ENCODE results near the gene INTS1. TPM values are rescaled to one million over a fixed set of nuclear protein-coding genes. Genes with fewer than 3 reads are reported as not detected.
A peak's percentile ranks its signal among the peaks of the same experiment; 100 is the strongest.

The INTS1 gene
- total RNA-seq, 2 experiments from 2014 or later, result 105 to 112 TPM

DNA sequence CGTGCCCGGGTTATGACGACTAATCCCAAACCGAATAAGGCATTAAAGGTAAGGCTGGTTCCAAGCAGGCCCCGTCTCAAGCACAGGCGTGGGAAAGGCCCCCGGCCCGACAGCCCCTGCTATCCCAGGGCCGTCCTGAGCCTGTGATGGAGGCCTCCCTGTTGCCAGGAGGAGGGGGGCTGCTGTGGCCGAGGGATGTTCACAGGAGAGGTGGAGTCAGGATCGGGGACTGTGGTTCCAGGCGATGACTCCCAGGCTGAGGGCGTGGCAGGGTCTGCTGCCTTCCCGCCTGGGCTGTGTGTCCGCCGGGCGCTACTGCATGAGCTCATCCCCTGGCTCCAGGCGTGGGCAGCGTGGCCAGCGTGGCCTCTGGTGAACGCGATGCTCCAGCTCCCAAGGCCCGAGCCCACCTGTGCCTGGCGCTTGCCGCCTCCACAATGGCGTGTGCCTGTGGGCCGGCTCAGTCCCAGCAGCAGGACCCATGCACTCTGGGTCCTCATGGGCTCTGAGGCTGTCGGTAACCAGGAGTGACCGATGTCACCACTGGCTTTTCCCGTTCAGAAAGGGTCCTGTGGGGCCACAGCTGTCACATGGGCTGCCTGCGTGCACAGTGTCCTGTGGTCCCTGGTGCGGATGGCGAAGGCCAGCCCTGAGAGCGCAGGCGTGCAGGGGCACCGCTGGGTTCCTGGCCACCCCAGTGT, 35.1 kb upstream of the INTS1 start:
- ATAC-seq (no peak), DNase-seq (no peak)
- no peak overlapping the region for H3K4me3 Mint-ChIP-seq
- peaks cover 3% of the 10 kb centered on the region for H3K4me1 Mint-ChIP-seq (ENCODE audit: low read depth)
- CTCF ChIA-PET, result no interaction called here
- H3K9me3 Mint-ChIP-seq (ENCODE audit: insufficient read depth), result no peaks in the 10 kb centered on the region
- H3K36me3 Mint-ChIP-seq (ENCODE audit: low read depth), result peaks cover 9% of the 10 kb centered on the region
- H3K27me3 Mint-ChIP-seq (ENCODE audit: low read depth), result no peaks in the 10 kb centered on the region
- no peak overlapping the region for H3K27ac Mint-ChIP-seq
- POLR2A ChIA-PET, result no interaction called here

DNA sequence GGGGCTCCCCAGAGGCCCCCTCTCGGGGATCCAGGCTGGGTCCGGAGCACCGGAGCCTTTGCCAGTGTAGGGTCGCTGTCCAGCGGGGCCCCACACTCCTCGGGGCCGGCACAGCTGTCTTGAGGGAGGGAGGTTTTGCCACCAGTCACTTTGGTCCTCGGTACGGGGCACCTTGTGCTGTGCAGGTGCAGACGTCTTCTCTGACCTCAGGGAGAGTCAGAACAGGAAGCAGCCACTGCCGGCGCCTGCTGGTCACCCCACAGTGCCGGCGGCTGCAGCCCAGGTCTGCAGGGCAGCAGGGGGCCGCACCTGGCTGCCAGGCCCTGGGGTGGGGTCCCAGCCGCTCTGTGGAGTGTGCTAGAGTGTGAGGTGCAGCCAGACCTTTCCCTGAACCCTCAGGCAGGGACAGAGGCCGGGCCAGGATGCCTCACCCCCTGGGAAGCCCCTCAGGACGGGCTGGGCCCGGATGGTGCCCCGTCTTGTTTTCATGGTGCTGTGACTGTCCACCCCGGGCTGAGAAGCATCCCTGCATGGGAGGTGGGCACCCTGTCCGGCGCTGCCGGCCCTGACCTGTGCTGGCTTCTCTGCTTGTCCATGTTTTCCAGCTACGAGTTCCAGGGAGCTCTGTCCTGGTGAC, 34.5 kb upstream of the INTS1 start:
- ATAC-seq, result no peak
- H3K9me3 Mint-ChIP-seq (ENCODE audit: insufficient read depth), result no peaks in the 10 kb centered on the region
- H3K4me3 Mint-ChIP-seq, result no peak overlapping the region
- H3K36me3 Mint-ChIP-seq (ENCODE audit: low read depth), result peaks cover 9% of the 10 kb centered on the region
- ChIA-PET POLR2A (no interaction called here), CTCF (no interaction called here)
- H3K27ac Mint-ChIP-seq, result no peak overlapping the region
- DNase-seq, result no peak
- H3K4me1 Mint-ChIP-seq (ENCODE audit: low read depth), result peaks cover 5% of the 10 kb centered on the region
- H3K27me3 Mint-ChIP-seq (ENCODE audit: low read depth), result no peaks in the 10 kb centered on the region

DNA sequence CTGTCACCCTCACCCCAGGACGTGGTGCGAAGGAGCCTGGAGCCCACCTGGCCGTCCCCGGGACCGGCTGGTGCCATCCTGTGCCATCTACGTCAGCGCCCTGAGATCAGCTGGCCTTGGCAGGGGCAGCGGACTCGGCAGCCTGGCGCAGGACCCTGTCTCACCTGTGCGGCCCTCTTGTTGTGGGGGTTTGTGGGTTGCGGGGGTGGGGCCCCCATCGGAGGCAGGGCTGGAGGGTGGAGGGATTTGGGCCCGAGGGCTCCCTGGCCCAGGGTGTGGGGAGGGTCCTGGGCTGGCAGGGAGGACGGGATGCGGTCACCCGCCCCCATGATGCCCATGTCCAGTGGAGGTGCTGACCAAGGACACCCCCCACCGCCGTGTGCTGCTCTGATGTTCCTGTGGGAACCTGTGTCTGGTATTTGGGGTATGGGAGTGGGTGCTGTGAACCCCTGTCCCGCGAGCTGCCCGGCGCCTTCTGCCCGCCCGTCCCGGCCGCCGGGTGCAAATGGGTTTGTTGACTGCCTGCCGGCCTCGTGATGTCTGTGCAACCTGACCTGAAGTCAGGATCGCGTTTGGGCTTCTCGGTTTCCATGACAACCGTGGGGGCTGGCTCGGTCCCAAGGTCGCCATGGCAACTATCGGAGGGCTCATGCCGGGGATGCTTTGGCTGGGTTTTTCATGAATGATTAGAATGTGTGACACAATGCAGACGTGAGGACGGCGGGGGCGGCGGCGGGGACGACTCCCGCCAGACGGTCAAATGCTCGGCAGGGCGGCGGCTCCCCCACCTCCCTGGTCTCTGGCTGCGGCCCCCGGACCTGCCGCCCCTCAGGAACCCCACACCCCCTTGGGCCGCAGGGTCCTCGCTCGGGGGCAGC, 33.6 kb upstream of the INTS1 start:
- DNase-seq (no peak), ATAC-seq (no peak)
- H3K27me3 Mint-ChIP-seq (ENCODE audit: low read depth), result no peaks in the 10 kb centered on the region
- ChIA-PET POLR2A (no interaction called here), CTCF (no interaction called here)
- peaks cover 9% of the 10 kb centered on the region for H3K36me3 Mint-ChIP-seq (ENCODE audit: low read depth)
- H3K27ac Mint-ChIP-seq, result no peak overlapping the region
- H3K9me3 Mint-ChIP-seq (ENCODE audit: insufficient read depth), result no peaks in the 10 kb centered on the region
- no peak overlapping the region for H3K4me3 Mint-ChIP-seq
- H3K4me1 Mint-ChIP-seq (ENCODE audit: low read depth), result peaks cover 13% of the 10 kb centered on the region

DNA sequence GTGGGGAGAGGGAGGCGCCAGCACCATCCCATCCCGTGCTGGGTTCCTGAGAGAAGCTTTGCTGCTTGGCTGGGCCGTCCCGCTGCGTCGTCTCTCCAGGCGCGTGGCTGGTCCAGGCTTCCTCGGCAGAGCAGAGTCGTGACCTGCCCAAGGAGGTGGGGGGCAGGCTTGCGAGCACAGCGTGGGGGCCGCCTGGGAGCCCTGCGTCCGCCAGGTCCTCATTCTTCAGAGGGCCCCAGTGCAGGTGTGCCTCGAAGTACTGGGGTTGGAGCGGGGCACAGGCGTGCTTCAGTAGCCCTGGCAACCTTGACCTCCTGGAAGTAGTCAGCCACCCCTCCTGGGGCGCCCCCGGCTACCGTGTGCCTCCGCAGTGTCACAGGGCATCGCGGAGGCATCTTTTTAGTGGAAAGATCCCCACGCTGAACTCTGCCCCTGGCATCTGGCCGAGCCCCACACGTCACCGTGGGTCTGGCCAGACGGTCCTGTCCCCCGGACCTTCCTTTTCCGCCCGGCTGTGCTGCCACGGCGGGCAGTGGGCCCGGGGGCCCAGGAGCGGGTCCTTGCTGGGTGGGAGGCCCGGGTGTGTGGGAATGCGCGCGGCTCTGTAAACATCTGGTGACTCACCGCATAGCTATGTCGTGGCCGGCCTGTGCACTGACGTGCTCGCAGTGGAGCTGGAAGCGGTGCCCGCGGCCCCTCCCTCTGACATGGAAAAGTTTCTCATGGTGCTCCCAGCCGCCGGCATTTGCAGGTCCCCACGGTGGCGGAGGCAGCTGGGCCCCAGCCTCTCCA, 32.8 kb upstream of the INTS1 start:
- ChIA-PET CTCF (no interaction called here), POLR2A (no interaction called here)
- H3K27me3 Mint-ChIP-seq (ENCODE audit: low read depth), result no peaks in the 10 kb centered on the region
- peaks cover 22% of the 10 kb centered on the region for H3K4me1 Mint-ChIP-seq (ENCODE audit: low read depth)
- ATAC-seq, result no peak
- no peak for DNase-seq
- no peak overlapping the region for H3K27ac Mint-ChIP-seq
- H3K4me3 Mint-ChIP-seq, result no peak overlapping the region
- H3K9me3 Mint-ChIP-seq (ENCODE audit: insufficient read depth), result no peaks in the 10 kb centered on the region
- H3K36me3 Mint-ChIP-seq (ENCODE audit: low read depth), result peaks cover 9% of the 10 kb centered on the region

GRCh38 chr7:1536455-1536742, 32.2 kb upstream of the INTS1 start:
- Mint-ChIP-seq H3K27me3 (ENCODE audit: low read depth) (no peaks in the 10 kb centered on the region), H3K27ac (no peak overlapping the region), H3K9me3 (ENCODE audit: insufficient read depth) (no peaks in the 10 kb centered on the region), H3K4me1 (ENCODE audit: low read depth) (peaks cover 27% of the 10 kb centered on the region), H3K4me3 (no peak overlapping the region), H3K36me3 (ENCODE audit: low read depth) (peaks cover 9% of the 10 kb centered on the region)
- no peak for ATAC-seq
- ChIA-PET CTCF (no interaction called here), POLR2A (no interaction called here)
- DNase-seq, result no peak

DNA sequence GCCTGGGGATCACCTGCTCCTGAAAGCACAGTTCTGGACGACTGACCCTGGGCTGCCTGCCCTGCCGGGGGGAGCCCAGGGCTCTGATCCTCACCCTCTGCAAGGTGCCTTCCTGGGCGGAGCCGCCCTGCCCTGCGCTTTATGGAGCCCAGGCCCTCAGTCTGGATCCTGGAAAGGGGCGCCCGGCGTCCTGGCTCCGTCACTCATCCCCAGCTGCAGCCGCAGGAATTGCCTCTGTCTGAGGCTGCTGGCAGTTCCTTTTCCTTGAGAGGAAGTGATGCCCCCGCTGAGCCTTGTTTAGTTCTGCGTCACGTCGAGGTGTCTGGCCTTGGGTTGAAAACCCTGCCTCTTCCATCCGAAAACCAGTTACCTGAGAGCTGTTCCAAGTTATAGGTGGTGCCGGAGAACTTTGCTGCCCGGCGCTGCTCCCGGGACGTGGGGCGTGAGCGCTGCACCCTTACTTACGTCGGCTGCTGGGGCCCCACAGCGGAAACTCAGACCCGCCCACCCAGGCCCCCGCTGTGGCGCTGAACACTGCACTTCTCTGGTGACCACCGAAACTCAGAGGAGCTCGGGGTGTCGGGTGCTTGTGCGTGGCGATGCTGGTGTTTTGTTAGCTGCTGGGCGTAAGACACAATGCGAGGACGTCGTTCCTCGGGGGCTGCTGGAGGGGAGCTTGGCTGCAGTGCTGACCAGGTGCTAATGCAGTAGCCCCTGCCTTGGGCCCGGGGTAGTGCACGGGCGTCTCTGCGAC, 31.7 kb upstream of the INTS1 start:
- Mint-ChIP-seq H3K9me3 (ENCODE audit: insufficient read depth) (no peaks in the 10 kb centered on the region), H3K4me3 (no peak overlapping the region), H3K27ac (no peak overlapping the region), H3K36me3 (ENCODE audit: low read depth) (peaks cover 4% of the 10 kb centered on the region), H3K4me1 (ENCODE audit: low read depth) (peaks cover 28% of the 10 kb centered on the region), H3K27me3 (ENCODE audit: low read depth) (no peaks in the 10 kb centered on the region)
- ChIA-PET CTCF (interaction anchor here (1.3 kb wide), 1 partner anchor 62 kb away, joined by 3 read pairs; no protein-coding TSS in a partner anchor), POLR2A (no interaction called here)
- ATAC-seq, result no peak
- no peak for DNase-seq

DNA sequence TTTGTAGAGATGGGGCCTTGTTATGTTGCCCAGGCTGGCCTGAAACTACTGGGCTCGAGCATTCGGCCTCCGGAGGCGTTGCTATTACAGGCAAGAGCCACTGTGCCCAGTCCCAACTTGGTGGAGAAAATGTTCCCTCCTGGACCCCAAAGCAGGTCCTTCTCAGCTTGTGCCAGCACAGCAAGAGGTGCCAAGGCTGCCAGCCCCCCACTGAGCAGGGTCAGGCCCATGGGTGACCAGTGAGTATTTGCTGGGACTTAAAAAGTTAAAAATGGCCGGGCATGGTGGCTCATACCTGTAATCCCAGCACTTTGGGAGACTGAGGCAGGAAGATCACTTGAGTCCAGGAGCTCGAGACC, 30.9 kb upstream of the INTS1 start:
- POLR2A ChIA-PET, result no interaction called here
- Mint-ChIP-seq H3K27me3 (ENCODE audit: low read depth) (no peaks in the 10 kb centered on the region), H3K4me3 (no peak overlapping the region), H3K36me3 (ENCODE audit: low read depth) (peaks cover 2% of the 10 kb centered on the region), H3K27ac (no peak overlapping the region), H3K4me1 (ENCODE audit: low read depth) (peaks cover 30% of the 10 kb centered on the region), H3K9me3 (ENCODE audit: insufficient read depth) (no peaks in the 10 kb centered on the region)
- CTCF ChIA-PET, result interaction anchor here (1.3 kb wide), 1 partner anchor 61 kb away, joined by 3 read pairs; no protein-coding TSS in a partner anchor
- no peak for ATAC-seq
- no peak for DNase-seq

- no peaks in the 10 kb centered on the region for H3K9me3 Mint-ChIP-seq (ENCODE audit: insufficient read depth)
- H3K4me3 Mint-ChIP-seq, result no peak overlapping the region
- H3K27ac Mint-ChIP-seq, result peak overlapping the region; percentile 30
- H3K4me1 Mint-ChIP-seq (ENCODE audit: low read depth), result peaks cover 32% of the 10 kb centered on the region
- DNase-seq, result no peak
- ChIA-PET CTCF (interaction anchor here (1.3 kb wide), 1 partner anchor 60 kb away, joined by 3 read pairs; no protein-coding TSS in a partner anchor), POLR2A (no interaction called here)
- peaks cover 2% of the 10 kb centered on the region for H3K36me3 Mint-ChIP-seq (ENCODE audit: low read depth)
- no peak for ATAC-seq
- H3K27me3 Mint-ChIP-seq (ENCODE audit: low read depth), result no peaks in the 10 kb centered on the region
Observed at GRCh38 chr7:1534330-1535099, 30.3 kb upstream of the INTS1 start.

GRCh38 chr7:1533547-1534329, 29.5 kb upstream of the INTS1 start:
- POLR2A ChIA-PET, result no interaction called here
- Mint-ChIP-seq H3K27me3 (ENCODE audit: low read depth) (no peaks in the 10 kb centered on the region), H3K9me3 (ENCODE audit: insufficient read depth) (no peaks in the 10 kb centered on the region), H3K4me1 (ENCODE audit: low read depth) (peaks cover 32% of the 10 kb centered on the region), H3K4me3 (peak overlapping the region; percentile 38), H3K36me3 (ENCODE audit: low read depth) (peaks cover 2% of the 10 kb centered on the region), H3K27ac (peak overlapping the region; percentile 83)
- DNase-seq (peak; percentile 53), ATAC-seq (no peak)
- CTCF ChIA-PET, result no interaction called here

- H3K36me3 Mint-ChIP-seq (ENCODE audit: low read depth), result peaks cover 2% of the 10 kb centered on the region
- no peaks in the 10 kb centered on the region for H3K9me3 Mint-ChIP-seq (ENCODE audit: insufficient read depth)
- POLR2A ChIA-PET, result no interaction called here
- peaks cover 32% of the 10 kb centered on the region for H3K4me1 Mint-ChIP-seq (ENCODE audit: low read depth)
- ATAC-seq (no peak), DNase-seq (no peak)
- H3K27ac Mint-ChIP-seq, result peak overlapping the region; percentile 83
- H3K4me3 Mint-ChIP-seq, result peak overlapping the region; percentile 83
- no peaks in the 10 kb centered on the region for H3K27me3 Mint-ChIP-seq (ENCODE audit: low read depth)
- CTCF ChIA-PET, result no interaction called here
Observed at GRCh38 chr7:1533255-1533546, 29.0 kb upstream of the INTS1 start.

All from activated CD8-positive, alpha-beta T cell treated with anti-CD3 and anti-CD28 coated beads, Interleukin-2, amount 10 ng/mL, durations not matched to agents 7 days and 5 days (primary cell).